Stimulated activated CD8-positive, alpha-beta memory T cell treated with anti-CD3 and anti-CD28 coated beads, Interleukin-7, amount 100 ng/mL, for 48 hours (primary cell): ENCODE measurements around the gene CRIP1.

ENCODE experiments used
- DNase-seq, 2 donors: peaks; one replicate each; pipeline ENCODE4 v3.0.0-alpha.2; 2020; ENCODE audit warnings: low read depth in 1 of 2; ENCODE audit errors: extremely low read depth in 1 of 2

CRIP1 gene

GRCh38 chr14:105469456-105470349 is 17.0 kb upstream of the CRIP1 start:
- DNase-seq: no peak

- DNase-seq: no peak
These were observed 16.1 kb upstream of the CRIP1 start for GRCh38 chr14:105470350-105471296.

- no peak for DNase-seq
These were observed 15.3 kb upstream of the CRIP1 start for GRCh38 chr14:105471297-105471821.

- DNase-seq: no peak
These were observed 14.7 kb upstream of the CRIP1 start for GRCh38 chr14:105471823-105472485.

- DNase-seq: no peak
These were observed 14.1 kb upstream of the CRIP1 start for GRCh38 chr14:105472486-105472991.

- DNase-seq: no peak
These were observed 13.5 kb upstream of the CRIP1 start for GRCh38 chr14:105473033-105473676.

GRCh38 chr14:105473677-105474482 is 12.8 kb upstream of the CRIP1 start:
- DNase-seq: no peak

GRCh38 chr14:105474483-105475268 is 12.0 kb upstream of the CRIP1 start, which contains the start of gene CRIP2:
TSS of gene CRIP2 (plus strand) at chr14:105474821. CDS start at chr14:105474863, 42 bp downstream.
- no peak for DNase-seq

- no peak for DNase-seq
These were observed 11.2 kb upstream of the CRIP1 start for GRCh38 chr14:105475269-105476096.

GRCh38 chr14:105476097-105476830 is 10.4 kb upstream of the CRIP1 start:
- no peak for DNase-seq

- no peak for DNase-seq
These were observed 9.6 kb upstream of the CRIP1 start for GRCh38 chr14:105476831-105477659.

- no peak for DNase-seq
These were observed 8.9 kb upstream of the CRIP1 start for GRCh38 chr14:105477660-105478397.

GRCh38 chr14:105478398-105479251 is 8.1 kb upstream of the CRIP1 start:
- DNase-seq: no peak

- DNase-seq: no peak
These were observed 7.1 kb upstream of the CRIP1 start for GRCh38 chr14:105479431-105480158.
